NCI-H1105 (cell line): ENCODE measurements around the gene VSIG8.
A peak's percentile ranks its signal among the peaks of the same experiment; 100 is the strongest.
"Not testable (repeated sequence)": the region's sequence is repeated elsewhere in the genome, so short reads cannot be mapped to it uniquely, and the experiment has no call there.

Experiments used
- DNase-seq: peaks from one replicate; lab custom pipeline; 2025; lab: John Stamatoyannopoulos, UW

The VSIG8 gene

GRCh38 chr1:159862557-159862956, at the start of gene VSIG8:
TSS of gene VSIG8 (minus strand) at chr1:159862657. CDS start at chr1:159862521, 136 bp downstream.
- DNase-seq = no peak

- no peak for DNase-seq
These were observed 49.0 kb upstream of the VSIG8 start for GRCh38 chr1:159911326-159912070.

- no peak for DNase-seq
These were observed 45.8 kb upstream of the VSIG8 start for GRCh38 chr1:159908031-159908940.

GRCh38 chr1:159906960-159907359, 44.5 kb upstream of the VSIG8 start:
- DNase-seq = no peak

GRCh38 chr1:159904036-159904435, 41.6 kb upstream of the VSIG8 start:
- not testable (repeated sequence) for DNase-seq

- DNase-seq = no peak
These were observed 40.1 kb upstream of the VSIG8 start for GRCh38 chr1:159902541-159902940.

GRCh38 chr1:159900755-159901360, 38.4 kb upstream of the VSIG8 start:
- DNase-seq = no peak

- peak; percentile 93 for DNase-seq
These were observed 37.7 kb upstream of the VSIG8 start, which contains the start of gene CFAP45 for GRCh38 chr1:159900086-159900680. TSS of gene CFAP45 (minus strand) at chr1:159900165. CDS start at chr1:159900098, 67 bp downstream.

- not testable (repeated sequence) for DNase-seq
These were observed 37.2 kb upstream of the VSIG8 start for GRCh38 chr1:159899634-159900033.

GRCh38 chr1:159898527-159898926, 36.1 kb upstream of the VSIG8 start:
- DNase-seq = no peak

GRCh38 chr1:159897962-159898361, 35.5 kb upstream of the VSIG8 start:
- DNase-seq = no peak

GRCh38 chr1:159896546-159896930, 34.1 kb upstream of the VSIG8 start:
- no peak for DNase-seq

GRCh38 chr1:159895836-159896545, 33.5 kb upstream of the VSIG8 start:
- no peak for DNase-seq

- peak; percentile 26 for DNase-seq
These were observed 32.8 kb upstream of the VSIG8 start for GRCh38 chr1:159895286-159895685.

GRCh38 chr1:159892944-159893343, 30.5 kb upstream of the VSIG8 start:
- no peak for DNase-seq

- DNase-seq = peak; percentile 78
These were observed 29.1 kb upstream of the VSIG8 start for GRCh38 chr1:159891275-159892157.

GRCh38 chr1:159890390-159890789, 27.9 kb upstream of the VSIG8 start:
- no peak for DNase-seq

- no peak for DNase-seq
These were observed 27.4 kb upstream of the VSIG8 start for GRCh38 chr1:159889821-159890252.

GRCh38 chr1:159889202-159889601, 26.7 kb upstream of the VSIG8 start:
- DNase-seq = no peak

GRCh38 chr1:159884296-159884695, 21.8 kb upstream of the VSIG8 start:
- no peak for DNase-seq
